NCI-H446 treated with DMSO at 0.1 percent for 48 hours (cell line): ENCODE data around the gene INO80C.

Experiments
- DNase-seq: peaks from one replicate; lab custom pipeline; 2025; lab: John Stamatoyannopoulos, UW

Gene INO80C

GRCh38 chr18:35426786-35427185, 71.0 kb downstream of the INO80C start:
- no peak for DNase-seq

DNA sequence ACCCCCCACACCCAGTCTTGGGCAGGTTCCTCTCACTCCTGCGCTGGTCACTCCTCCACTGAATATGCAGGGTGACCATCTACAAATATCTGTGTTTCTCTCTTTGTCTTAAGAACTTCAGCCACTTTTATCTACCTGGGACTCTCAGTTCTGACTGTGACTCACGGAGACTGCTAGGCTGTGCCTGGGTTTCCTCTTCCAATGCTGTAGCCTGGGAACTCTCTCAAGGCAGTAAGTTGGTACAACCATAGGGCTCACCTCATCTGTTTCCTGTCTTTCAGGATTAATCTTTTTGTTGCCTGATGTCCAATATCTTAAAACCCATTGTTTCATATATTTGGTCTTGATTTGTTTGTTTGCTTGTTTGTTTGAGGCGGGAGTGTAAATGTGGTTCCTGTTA, 73.4 kb downstream of the INO80C start:
- DNase-seq: no peak

DNA sequence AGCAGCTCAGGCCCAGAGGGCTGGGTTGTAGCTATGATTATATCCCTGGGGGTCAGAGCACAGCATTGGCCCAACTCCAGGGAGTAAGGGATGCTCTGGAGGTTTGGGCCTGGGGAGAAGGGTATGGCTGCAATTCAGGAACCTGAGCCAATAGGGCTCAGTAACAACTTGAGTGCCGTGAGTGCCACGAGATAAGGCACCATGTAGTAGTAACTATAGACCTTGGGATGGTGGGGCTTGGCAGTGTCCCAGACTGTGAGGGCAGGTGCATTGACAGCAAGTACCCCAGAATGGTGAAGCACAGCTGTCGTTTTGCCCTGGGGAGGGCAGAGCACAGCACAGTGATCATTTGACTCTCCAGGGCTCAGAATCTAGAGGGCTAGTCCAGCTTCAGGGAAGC, 75.5 kb downstream of the INO80C start:
- DNase-seq: no peak

DNA sequence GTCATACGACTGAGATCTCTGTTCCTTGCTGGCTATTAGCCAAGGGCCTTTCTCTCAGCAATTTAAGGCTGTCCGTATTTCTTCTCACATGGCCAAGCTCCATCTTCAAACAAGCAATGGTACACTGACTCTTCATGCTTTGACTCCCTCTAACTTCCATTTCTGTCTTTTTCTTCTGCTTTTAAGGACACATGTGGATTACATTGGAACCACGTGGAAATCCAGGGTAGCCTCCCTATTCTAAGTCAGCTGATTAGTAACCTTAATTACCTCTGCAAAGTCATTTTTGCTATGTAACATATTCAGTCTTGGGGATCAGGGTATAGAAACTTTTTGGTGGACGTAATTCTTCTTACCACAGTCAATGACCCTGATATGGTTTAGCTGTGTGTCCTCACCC, 79.2 kb downstream of the INO80C start:
- DNase-seq: no peak
